ENCODE data around the gene EMX2. TPM values are rescaled to one million over a fixed set of nuclear protein-coding genes. Genes with fewer than 3 reads are reported as not detected.

The EMX2 gene
- total and polyA plus RNA-seq, 12 donors: 0.13 to 0.59 (median 0.15) TPM; not detected in 7

DNA sequence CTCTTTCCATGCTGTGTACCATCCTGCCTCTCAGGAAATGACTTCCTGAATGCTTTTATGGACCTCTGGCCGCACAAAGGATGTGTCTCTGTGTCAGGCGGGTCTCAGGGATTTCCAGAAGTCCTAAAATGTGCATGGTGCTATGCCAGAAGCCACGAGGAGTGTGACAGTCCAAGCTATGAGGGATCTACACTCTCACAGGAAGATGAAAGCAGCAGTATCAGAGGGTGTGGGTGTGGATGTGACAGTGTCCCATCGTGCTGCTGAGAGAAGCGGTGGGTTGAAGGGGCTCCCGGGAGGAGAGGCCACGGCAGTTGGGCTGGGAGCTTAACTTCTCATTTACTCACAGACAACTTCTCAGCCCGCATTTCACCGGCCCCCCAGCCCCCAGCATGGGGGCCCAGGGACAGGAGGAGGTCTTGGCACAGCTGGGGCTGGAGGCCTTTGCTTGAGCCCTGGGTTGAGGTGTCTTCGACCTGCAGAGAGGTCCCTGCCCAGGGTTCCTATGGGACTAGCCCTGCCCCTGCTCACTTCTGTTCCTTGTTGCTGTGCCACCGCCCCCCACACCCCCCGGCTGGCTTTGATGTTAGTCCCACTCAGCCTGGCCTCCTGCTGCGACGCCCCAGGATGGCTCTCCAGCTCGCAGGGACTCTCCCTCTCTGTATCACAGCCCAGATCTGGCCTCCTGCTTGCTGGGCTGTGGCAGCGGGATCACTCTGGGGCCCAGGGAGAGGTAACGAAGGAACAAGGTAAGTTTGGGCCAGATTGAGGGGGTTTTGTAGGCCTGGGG lies 30.8 kb upstream of the EMX2 start:
- ATAC-seq (no peak), DNase-seq (no peak)
- H3K27ac ChIP-seq: no peak overlapping the region
- no peak overlapping the region for H3K4me3 ChIP-seq
- intact Hi-C loops (cut with DNase I): no loop called here
- peaks cover 0 to 78% (median 40%) of the 10 kb centered on the region in 7 donors for H3K27me3 ChIP-seq
- TF ChIP-seq, protein P1, sequence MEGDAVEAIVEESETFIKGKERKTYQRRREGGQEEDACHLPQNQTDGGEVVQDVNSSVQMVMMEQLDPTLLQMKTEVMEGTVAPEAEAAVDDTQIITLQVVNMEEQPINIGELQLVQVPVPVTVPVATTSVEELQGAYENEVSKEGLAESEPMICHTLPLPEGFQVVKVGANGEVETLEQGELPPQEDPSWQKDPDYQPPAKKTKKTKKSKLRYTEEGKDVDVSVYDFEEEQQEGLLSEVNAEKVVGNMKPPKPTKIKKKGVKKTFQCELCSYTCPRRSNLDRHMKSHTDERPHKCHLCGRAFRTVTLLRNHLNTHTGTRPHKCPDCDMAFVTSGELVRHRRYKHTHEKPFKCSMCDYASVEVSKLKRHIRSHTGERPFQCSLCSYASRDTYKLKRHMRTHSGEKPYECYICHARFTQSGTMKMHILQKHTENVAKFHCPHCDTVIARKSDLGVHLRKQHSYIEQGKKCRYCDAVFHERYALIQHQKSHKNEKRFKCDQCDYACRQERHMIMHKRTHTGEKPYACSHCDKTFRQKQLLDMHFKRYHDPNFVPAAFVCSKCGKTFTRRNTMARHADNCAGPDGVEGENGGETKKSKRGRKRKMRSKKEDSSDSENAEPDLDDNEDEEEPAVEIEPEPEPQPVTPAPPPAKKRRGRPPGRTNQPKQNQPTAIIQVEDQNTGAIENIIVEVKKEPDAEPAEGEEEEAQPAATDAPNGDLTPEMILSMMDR (IDR thresholded peaks at IDR 0.05): no peak
- no peaks in the 10 kb centered on the region for H3K9me3 ChIP-seq
- 49 to 55% methylated on average over 17 of the region's 17 CpGs for WGBS, 2 donors
- H3K36me3 ChIP-seq: no peaks in the 10 kb centered on the region
- no peaks in the 10 kb centered on the region for H3K4me1 ChIP-seq

DNA sequence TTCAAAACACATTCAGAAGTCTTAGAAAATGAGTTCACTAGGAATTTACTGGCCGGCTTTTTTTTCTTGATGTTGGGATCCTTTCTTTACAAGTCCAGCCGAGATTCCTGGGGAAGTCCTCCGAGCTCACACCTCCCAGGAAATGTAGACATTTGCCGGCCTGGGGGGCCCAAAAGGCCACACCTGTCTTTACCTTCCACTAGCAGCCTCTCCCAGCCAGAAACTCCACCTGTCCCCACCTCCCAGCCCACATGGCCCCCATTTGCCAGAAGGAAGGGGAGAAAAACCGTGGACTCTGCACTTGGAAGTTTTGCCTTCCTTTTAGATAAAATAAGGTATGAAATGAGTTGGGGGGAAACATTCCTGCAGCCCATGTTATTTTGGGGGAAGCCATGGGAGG lies 27.6 kb upstream of the EMX2 start:
- intact Hi-C loops (cut with DNase I): no loop called here
- Histone ChIP-seq H3K9me3 (no peaks in the 10 kb centered on the region), H3K27me3 (peaks cover 0 to 84% (median 51%) of the 10 kb centered on the region in 7 donors), H3K27ac (no peak overlapping the region), H3K4me3 (no peak overlapping the region), H3K36me3 (no peaks in the 10 kb centered on the region), H3K4me1 (no peaks in the 10 kb centered on the region)
- WGBS, 2 donors: 62 to 65% methylated on average over 5 of the region's 5 CpGs
- ATAC-seq (no peak), DNase-seq (no peak)
- TF ChIP-seq, protein P1 (IDR thresholded peaks at IDR 0.05): no peak

DNA sequence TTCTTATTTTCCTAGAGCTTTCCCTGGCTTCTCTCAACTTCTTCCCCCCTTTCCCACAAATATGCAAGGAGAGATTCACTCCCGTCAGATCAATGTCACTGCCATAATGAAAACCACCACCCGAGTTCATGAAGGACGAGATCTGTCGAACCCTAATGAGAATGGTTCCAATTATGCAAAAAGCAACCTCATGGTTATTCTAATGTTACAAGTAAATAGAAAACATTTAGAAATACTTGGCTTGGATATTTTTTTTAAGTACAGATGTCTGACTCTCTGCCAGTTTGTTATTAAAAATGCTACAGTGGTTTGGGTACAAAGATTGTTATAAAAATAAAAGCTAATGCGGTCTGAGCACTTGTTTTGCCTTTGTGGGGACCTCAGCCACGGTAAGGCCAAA lies 25.9 kb upstream of the EMX2 start:
- H3K36me3 ChIP-seq: no peaks in the 10 kb centered on the region
- DNase-seq (no peak), ATAC-seq (no peak)
- H3K4me1 ChIP-seq: no peaks in the 10 kb centered on the region
- intact Hi-C loops (cut with DNase I): no loop called here
- TF ChIP-seq, protein P1 (IDR thresholded peaks at IDR 0.05): no peak
- no peak overlapping the region for H3K27ac ChIP-seq
- no peak overlapping the region for H3K4me3 ChIP-seq
- 82 to 84% methylated on average over 6 of the region's 6 CpGs for WGBS, 2 donors
- peaks cover 0 to 95% (median 68%) of the 10 kb centered on the region in 7 donors for H3K27me3 ChIP-seq
- no peaks in the 10 kb centered on the region for H3K9me3 ChIP-seq

DNA sequence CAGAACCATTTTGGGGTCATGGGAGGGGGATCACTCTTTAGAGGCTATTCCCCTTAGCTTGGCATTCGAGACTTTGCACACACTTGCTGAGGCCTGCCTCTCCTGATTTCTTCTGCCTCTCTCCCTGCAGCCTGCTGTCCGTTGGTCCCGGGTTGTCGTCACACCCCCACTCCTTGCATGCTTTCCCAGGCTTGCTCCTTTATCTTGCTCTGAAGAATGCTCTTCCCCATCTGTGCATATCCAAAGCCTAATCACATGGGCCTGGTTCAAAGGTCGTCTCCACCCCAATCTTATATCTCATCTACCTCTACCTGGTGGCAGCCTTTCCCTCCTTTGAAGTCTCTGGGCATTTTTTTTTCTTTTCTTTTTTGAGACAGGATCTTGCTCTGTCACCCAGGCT lies 24.3 kb upstream of the EMX2 start:
- intact Hi-C loops (cut with DNase I): no loop called here
- no peak overlapping the region for H3K4me3 ChIP-seq
- no peaks in the 10 kb centered on the region for H3K4me1 ChIP-seq
- H3K36me3 ChIP-seq: no peaks in the 10 kb centered on the region
- H3K9me3 ChIP-seq: no peaks in the 10 kb centered on the region
- ATAC-seq: no peak
- peaks cover 0 to 95% (median 76%) of the 10 kb centered on the region in 7 donors for H3K27me3 ChIP-seq
- no peak for DNase-seq
- WGBS, 2 donors: 32 to 35% methylated on average over 5 of the region's 5 CpGs
- no peak overlapping the region for H3K27ac ChIP-seq
- TF ChIP-seq, protein P1 (IDR thresholded peaks at IDR 0.05): no peak

Measured in heart right ventricle (tissue), 16 donors.